GM19372 (cell line): ENCODE data around the gene CHST9.

Experiments
- ATAC-seq: cut with Tn5 transposase; IDR thresholded peaks from one replicate; pipeline ENCODE4 v1.9.1; 2021; ENCODE audit warnings: mild to moderate bottlenecking, low read depth, moderate library complexity; ENCODE audit not compliant: unreplicated experiment

CHST9 gene

GRCh38 chr18:26875040-26875654 is 310.0 kb downstream of the CHST9 start:
- no peak for ATAC-seq

GRCh38 chr18:26874283-26874682 is 310.8 kb downstream of the CHST9 start:
- ATAC-seq: no peak

GRCh38 chr18:26869640-26870039 is 315.5 kb downstream of the CHST9 start:
- ATAC-seq: no peak

- ATAC-seq: no peak
Observed at GRCh38 chr18:26868968-26869586, 316.0 kb downstream of the CHST9 start.

- no peak for ATAC-seq
Observed at GRCh38 chr18:26867471-26867870, 317.6 kb downstream of the CHST9 start.

- ATAC-seq: no peak
Observed at GRCh38 chr18:26865557-26865956, 319.6 kb downstream of the CHST9 start, which contains the start of gene AQP4. TSS of gene AQP4 (minus strand) at chr18:26865707. CDS start at chr18:26865689, 18 bp downstream.

- no peak for ATAC-seq
Observed at GRCh38 chr18:26864658-26865057, 320.4 kb downstream of the CHST9 start.

- no peak for ATAC-seq
Observed at GRCh38 chr18:26863921-26864497, 321.1 kb downstream of the CHST9 start.

GRCh38 chr18:26863122-26863879 is 321.8 kb downstream of the CHST9 start:
- ATAC-seq: no peak

GRCh38 chr18:26862084-26862483 is 323.0 kb downstream of the CHST9 start:
- no peak for ATAC-seq
